ENCODE measurements around the gene PPP2R5E. TPM values are rescaled to one million over a fixed set of nuclear protein-coding genes. Genes with fewer than 3 reads are reported as not detected.

The PPP2R5E gene
- total RNA-seq, 1 donor from 2014 or later = 67.7 TPM

- no peak overlapping the region for H3K4me3 Mint-ChIP-seq (ENCODE audit: unreplicated experiment)
Measured at GRCh38 chr14:63371033-63371432, 172.1 kb downstream of the PPP2R5E start.

GRCh38 chr14:63367742-63368364 is 175.3 kb downstream of the PPP2R5E start:
- Mint-ChIP-seq H3K4me1 (ENCODE audit: low read depth, unreplicated experiment) (no peaks in the 10 kb centered on the region), H3K9me3 (ENCODE audit: unreplicated experiment) (peaks cover 2% of the 10 kb centered on the region), H3K36me3 (ENCODE audit: unreplicated experiment) (no peaks in the 10 kb centered on the region), H3K4me3 (ENCODE audit: unreplicated experiment) (no peak overlapping the region), H3K27me3 (ENCODE audit: unreplicated experiment) (peaks cover 1% of the 10 kb centered on the region), H3K27ac (ENCODE audit: unreplicated experiment) (no peak overlapping the region)
- DNase-seq = no peak
- no peak for TF ChIP-seq CTCF (IDR thresholded peaks at IDR 0.05; ENCODE audit: partially characterized antibody, unreplicated experiment)

More at GRCh38 chr14:63371033-63371432, 172.1 kb downstream of the PPP2R5E start:
- Mint-ChIP-seq H3K9me3 (ENCODE audit: unreplicated experiment) (peaks cover 4% of the 10 kb centered on the region), H3K36me3 (ENCODE audit: unreplicated experiment) (no peaks in the 10 kb centered on the region), H3K27ac (ENCODE audit: unreplicated experiment) (no peak overlapping the region), H3K4me1 (ENCODE audit: low read depth, unreplicated experiment) (no peaks in the 10 kb centered on the region), H3K27me3 (ENCODE audit: unreplicated experiment) (peaks cover 1% of the 10 kb centered on the region)
- no peak for TF ChIP-seq CTCF (IDR thresholded peaks at IDR 0.05; ENCODE audit: partially characterized antibody, unreplicated experiment)
- DNase-seq = no peak

DNA sequence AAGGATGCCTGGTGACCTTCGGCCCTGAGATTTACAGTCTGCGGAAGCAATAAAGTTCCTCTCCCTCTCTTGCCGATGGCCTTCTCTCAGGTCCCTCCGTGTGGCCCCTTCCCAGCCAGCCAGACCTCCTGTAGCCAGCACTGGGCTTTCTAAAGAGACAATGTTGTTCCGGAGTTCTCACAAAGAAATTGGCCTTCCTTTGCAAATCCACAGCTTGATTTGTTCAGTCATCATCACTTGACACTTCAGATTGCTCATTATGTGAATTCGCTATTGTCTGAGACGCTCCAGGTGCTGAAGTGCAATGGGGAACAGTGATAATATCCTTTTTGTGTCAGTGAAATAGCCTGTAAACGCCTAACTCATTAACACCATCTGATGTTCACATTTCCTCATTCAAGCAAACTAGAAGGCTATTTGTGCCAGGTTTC is 180.8 kb downstream of the PPP2R5E start:
- Mint-ChIP-seq H3K4me1 (ENCODE audit: low read depth, unreplicated experiment) (peaks cover 8% of the 10 kb centered on the region), H3K36me3 (ENCODE audit: unreplicated experiment) (peaks cover 5% of the 10 kb centered on the region), H3K4me3 (ENCODE audit: unreplicated experiment) (no peak overlapping the region), H3K27me3 (ENCODE audit: unreplicated experiment) (no peaks in the 10 kb centered on the region), H3K27ac (ENCODE audit: unreplicated experiment) (no peak overlapping the region), H3K9me3 (ENCODE audit: unreplicated experiment) (no peaks in the 10 kb centered on the region)
- no peak for DNase-seq
- TF ChIP-seq CTCF (IDR thresholded peaks at IDR 0.05; ENCODE audit: partially characterized antibody, unreplicated experiment) = no peak

DNA sequence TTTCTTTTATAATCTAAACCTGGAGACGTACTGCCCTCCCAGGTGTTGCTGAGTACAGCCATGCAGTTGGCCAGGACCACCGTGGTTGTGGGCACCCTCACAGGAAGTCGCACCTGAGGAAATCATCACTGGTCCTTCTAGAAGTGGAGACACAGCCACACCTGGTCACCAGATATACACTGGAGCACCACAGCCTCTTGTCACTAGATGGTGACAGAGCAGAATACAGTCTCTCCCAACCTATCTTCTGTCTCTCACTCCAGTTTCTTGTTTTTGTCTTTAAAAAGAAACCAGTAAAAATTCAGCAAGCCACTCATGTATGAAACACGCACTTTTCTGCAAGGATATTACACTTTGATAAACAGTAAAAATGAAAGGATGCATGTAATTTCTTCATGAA is 181.4 kb downstream of the PPP2R5E start:
- peaks cover 8% of the 10 kb centered on the region for H3K4me1 Mint-ChIP-seq (ENCODE audit: low read depth, unreplicated experiment)
- no peak overlapping the region for H3K4me3 Mint-ChIP-seq (ENCODE audit: unreplicated experiment)
- H3K27ac Mint-ChIP-seq (ENCODE audit: unreplicated experiment) = no peak overlapping the region
- H3K27me3 Mint-ChIP-seq (ENCODE audit: unreplicated experiment) = no peaks in the 10 kb centered on the region
- no peak for TF ChIP-seq CTCF (IDR thresholded peaks at IDR 0.05; ENCODE audit: partially characterized antibody, unreplicated experiment)
- no peak for DNase-seq
- H3K9me3 Mint-ChIP-seq (ENCODE audit: unreplicated experiment) = no peaks in the 10 kb centered on the region
- peaks cover 5% of the 10 kb centered on the region for H3K36me3 Mint-ChIP-seq (ENCODE audit: unreplicated experiment)

DNA sequence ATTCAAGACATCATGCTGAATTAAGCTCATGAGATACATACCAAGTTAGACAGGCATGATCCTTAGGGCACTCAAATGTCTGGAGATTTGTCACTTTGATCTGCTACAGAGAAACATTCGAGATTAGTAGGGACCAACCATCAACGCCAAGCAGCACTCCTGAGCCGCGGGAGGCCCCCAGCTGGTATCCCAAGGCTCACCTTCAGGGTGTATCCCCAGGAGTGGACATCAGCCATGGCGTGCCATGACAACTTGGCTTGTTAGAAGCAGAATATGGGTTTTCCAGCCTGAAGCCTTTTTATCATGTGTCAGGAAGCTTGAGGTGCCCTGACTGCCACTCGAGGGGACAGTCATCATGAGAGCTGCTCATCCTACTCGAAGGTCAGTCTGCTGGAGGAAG is 185.3 kb downstream of the PPP2R5E start:
- no peak for DNase-seq

More for the DNA sequence above, 185.3 kb downstream of the PPP2R5E start:
- peaks cover 5% of the 10 kb centered on the region for H3K36me3 Mint-ChIP-seq (ENCODE audit: unreplicated experiment)
- H3K4me3 Mint-ChIP-seq (ENCODE audit: unreplicated experiment) = no peak overlapping the region
- no peak for TF ChIP-seq CTCF (IDR thresholded peaks at IDR 0.05; ENCODE audit: partially characterized antibody, unreplicated experiment)
- H3K27ac Mint-ChIP-seq (ENCODE audit: unreplicated experiment) = no peak overlapping the region
- H3K27me3 Mint-ChIP-seq (ENCODE audit: unreplicated experiment) = no peaks in the 10 kb centered on the region
- H3K4me1 Mint-ChIP-seq (ENCODE audit: low read depth, unreplicated experiment) = peaks cover 8% of the 10 kb centered on the region
- peaks cover 1% of the 10 kb centered on the region for H3K9me3 Mint-ChIP-seq (ENCODE audit: unreplicated experiment)

Measured in glutamatergic neuron (in vitro differentiated cells).